HL-60 (cell line): Measurements from ENCODE around the gene TPTE2.
"Not testable (repeated sequence)": the region's sequence is repeated elsewhere in the genome, so short reads cannot be mapped to it uniquely, and the experiment has no call there.

ENCODE experiments used
- CTCF ChIP-seq: IDR thresholded peaks from one replicate; pipeline ENCODE4 v1.5.1; 2011; ENCODE audit warnings: low read length, control low read depth, inconsistent platforms; ENCODE audit not compliant: insufficient read depth
- POLR2AphosphoS5 ChIP-seq: IDR thresholded peaks from 2 replicates; pipeline ENCODE4 v1.6.1; 2012; ENCODE audit warnings: low read depth
- TF ChIP-seq, protein P1 (sequence below): IDR thresholded peaks from 2 replicates; pipeline ENCODE4 v1.6.1; 2012; ENCODE audit warnings: low read depth; ENCODE audit not compliant: insufficient replicate concordance

- TF ChIP-seq CTCF, POLR2AphosphoS5: not testable (repeated sequence)
- TF ChIP-seq, protein P1, sequence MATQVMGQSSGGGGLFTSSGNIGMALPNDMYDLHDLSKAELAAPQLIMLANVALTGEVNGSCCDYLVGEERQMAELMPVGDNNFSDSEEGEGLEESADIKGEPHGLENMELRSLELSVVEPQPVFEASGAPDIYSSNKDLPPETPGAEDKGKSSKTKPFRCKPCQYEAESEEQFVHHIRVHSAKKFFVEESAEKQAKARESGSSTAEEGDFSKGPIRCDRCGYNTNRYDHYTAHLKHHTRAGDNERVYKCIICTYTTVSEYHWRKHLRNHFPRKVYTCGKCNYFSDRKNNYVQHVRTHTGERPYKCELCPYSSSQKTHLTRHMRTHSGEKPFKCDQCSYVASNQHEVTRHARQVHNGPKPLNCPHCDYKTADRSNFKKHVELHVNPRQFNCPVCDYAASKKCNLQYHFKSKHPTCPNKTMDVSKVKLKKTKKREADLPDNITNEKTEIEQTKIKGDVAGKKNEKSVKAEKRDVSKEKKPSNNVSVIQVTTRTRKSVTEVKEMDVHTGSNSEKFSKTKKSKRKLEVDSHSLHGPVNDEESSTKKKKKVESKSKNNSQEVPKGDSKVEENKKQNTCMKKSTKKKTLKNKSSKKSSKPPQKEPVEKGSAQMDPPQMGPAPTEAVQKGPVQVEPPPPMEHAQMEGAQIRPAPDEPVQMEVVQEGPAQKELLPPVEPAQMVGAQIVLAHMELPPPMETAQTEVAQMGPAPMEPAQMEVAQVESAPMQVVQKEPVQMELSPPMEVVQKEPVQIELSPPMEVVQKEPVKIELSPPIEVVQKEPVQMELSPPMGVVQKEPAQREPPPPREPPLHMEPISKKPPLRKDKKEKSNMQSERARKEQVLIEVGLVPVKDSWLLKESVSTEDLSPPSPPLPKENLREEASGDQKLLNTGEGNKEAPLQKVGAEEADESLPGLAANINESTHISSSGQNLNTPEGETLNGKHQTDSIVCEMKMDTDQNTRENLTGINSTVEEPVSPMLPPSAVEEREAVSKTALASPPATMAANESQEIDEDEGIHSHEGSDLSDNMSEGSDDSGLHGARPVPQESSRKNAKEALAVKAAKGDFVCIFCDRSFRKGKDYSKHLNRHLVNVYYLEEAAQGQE: not testable (repeated sequence)
Measured at GRCh38 chr13:19549245-19549644, 12.1 kb downstream of the TPTE2 start.
